MCF 10A (cell line): ENCODE measurements around the gene VPREB3. TPM values are rescaled to one million over a fixed set of nuclear protein-coding genes. Genes with fewer than 3 reads are reported as not detected.

Source experiments
- BruUV-seq: library from RNA; stranded (reverse); fragments of 400-500 nt; replicated peaks from 2 replicates; lab custom pipeline; 2021; lab: Mats Ljungman, UMichigan
- CTCF ChIA-PET: fragments of 300-600 bp; sonication (Branson Sonifier 250); formaldehyde crosslinking; extraction: SDS; loops from one replicate; lab custom pipeline; 2021; ENCODE audit warnings: antibody characterized with exemption, inconsistent platforms; lab: Yijun Ruan, JAX
- POLR2A ChIA-PET: fragments of 300-600, 350-650 bp; sonication (Branson Sonifier 250); formaldehyde crosslinking; extraction: SDS; loops from one replicate; lab custom pipeline; 2020; ENCODE audit warnings: antibody characterized with exemption, inconsistent platforms; lab: Yijun Ruan, JAX
- DNase-seq: peaks from one replicate; pipeline ENCODE4 v3.0.0-alpha.2; 2018; ENCODE audit not compliant: unreplicated experiment
- H3K27ac Mint-ChIP-seq: one replicate; pipeline ENCODE4 v1.8.0; 2022; ENCODE audit warnings: mild to moderate bottlenecking, low read depth, mixed read lengths; ENCODE audit not compliant: unreplicated experiment
- H3K27me3 Mint-ChIP-seq: one replicate; pipeline ENCODE4 v1.8.0; 2022; ENCODE audit warnings: mixed read lengths; ENCODE audit not compliant: insufficient read depth, unreplicated experiment
- H3K36me3 Mint-ChIP-seq: one replicate; pipeline ENCODE4 v1.8.0; 2022; ENCODE audit warnings: mild to moderate bottlenecking, moderate library complexity, mixed read lengths; ENCODE audit not compliant: insufficient read depth, unreplicated experiment
- H3K4me1 Mint-ChIP-seq: one replicate; pipeline ENCODE4 v1.8.0; 2022; ENCODE audit warnings: mixed read lengths; ENCODE audit not compliant: insufficient read depth, unreplicated experiment
- H3K4me3 Mint-ChIP-seq: one replicate; pipeline ENCODE4 v1.8.0; 2022; ENCODE audit warnings: mild to moderate bottlenecking, moderate library complexity, mixed read lengths; ENCODE audit not compliant: unreplicated experiment
- H3K9me3 Mint-ChIP-seq: one replicate; pipeline ENCODE4 v1.8.0; 2022; ENCODE audit warnings: mixed read lengths; ENCODE audit not compliant: unreplicated experiment
- CTCF ChIP-seq: fragments of 200-600 bp; IDR thresholded peaks from one replicate; pipeline ENCODE4 v1.8.0; 2022; ENCODE audit warnings: antibody characterized with exemption, mild to moderate bottlenecking; ENCODE audit not compliant: unreplicated experiment
- intact Hi-C: fragments of 100-400 bp; cut with micrococcal nuclease; formaldehyde crosslinking; loops from 2 replicates; pipeline ENCODE4 v1.14.1; 2022
- total RNA-seq: library from RNA; stranded (reverse); gene quantifications from 2 replicates; pipeline ENCODE4 v1.2.3, GENCODE V29; 2022

VPREB3 gene
- total RNA-seq, 1 experiment from 2014 or later = not detected

GRCh38 chr22:23791738-23792645, 37.8 kb upstream of the VPREB3 start:
- intact Hi-C loops = no loop called here
- H3K9me3 Mint-ChIP-seq = no peaks in the 10 kb centered on the region

GRCh38 chr22:23790819-23791737, 36.9 kb upstream of the VPREB3 start:
- ChIA-PET POLR2A (no interaction called here), CTCF (no interaction called here)
- DNase-seq = no peak
- Mint-ChIP-seq H3K4me1 (peaks cover 9% of the 10 kb centered on the region), H3K27ac (no peak overlapping the region), H3K9me3 (no peaks in the 10 kb centered on the region), H3K36me3 (peaks cover 52% of the 10 kb centered on the region), H3K4me3 (no peak overlapping the region), H3K27me3 (no peaks in the 10 kb centered on the region)
- no TSS peak for BruUV-seq
- intact Hi-C loops = no loop called here
- TF ChIP-seq CTCF = no peak

More at GRCh38 chr22:23791738-23792645, 37.8 kb upstream of the VPREB3 start:
- H3K27ac Mint-ChIP-seq = no peak overlapping the region
- BruUV-seq = no TSS peak
- no peaks in the 10 kb centered on the region for H3K27me3 Mint-ChIP-seq
- peaks cover 61% of the 10 kb centered on the region for H3K36me3 Mint-ChIP-seq
- ChIA-PET POLR2A (no interaction called here), CTCF (no interaction called here)
- TF ChIP-seq CTCF = no peak
- no peak for DNase-seq
- peaks cover 9% of the 10 kb centered on the region for H3K4me1 Mint-ChIP-seq
- H3K4me3 Mint-ChIP-seq = no peak overlapping the region

- intact Hi-C loops = no loop called here
- no peaks in the 10 kb centered on the region for H3K9me3 Mint-ChIP-seq
- TF ChIP-seq CTCF = no peak
- no TSS peak for BruUV-seq
- peaks cover 9% of the 10 kb centered on the region for H3K4me1 Mint-ChIP-seq
- H3K27ac Mint-ChIP-seq = peak overlapping the region; percentile 54
- H3K27me3 Mint-ChIP-seq = no peaks in the 10 kb centered on the region
- H3K4me3 Mint-ChIP-seq = no peak overlapping the region
- ChIA-PET POLR2A (interaction anchor here (0.8 kb wide), 1 partner anchor 21 kb away, joined by 3 read pairs; no protein-coding TSS in a partner anchor), CTCF (interaction anchor here (0.9 to 1.2 kb wide), 2 partner anchors 15 to 19 kb away, joined by 3 to 6 read pairs; no protein-coding TSS in a partner anchor)
- DNase-seq = no peak
- peaks cover 37% of the 10 kb centered on the region for H3K36me3 Mint-ChIP-seq
Measured at GRCh38 chr22:23789638-23790037, 35.4 kb upstream of the VPREB3 start.

- Mint-ChIP-seq H3K27me3 (no peaks in the 10 kb centered on the region), H3K27ac (no peak overlapping the region), H3K9me3 (no peaks in the 10 kb centered on the region), H3K36me3 (peaks cover 32% of the 10 kb centered on the region), H3K4me1 (peaks cover 9% of the 10 kb centered on the region), H3K4me3 (peak overlapping the region; percentile 80)
- BruUV-seq = no TSS peak
- intact Hi-C loops = no loop called here
- CTCF ChIA-PET = interaction anchor here (0.6 to 1.2 kb wide), 3 partner anchors 11 to 18 kb away, joined by 3 to 6 read pairs (median 5); no protein-coding TSS in a partner anchor
- TF ChIP-seq CTCF = no peak
- no peak for DNase-seq
- POLR2A ChIA-PET = no interaction called here
Measured at GRCh38 chr22:23789121-23789520, 34.9 kb upstream of the VPREB3 start.
